HEK293T (cell line): ENCODE measurements around the gene EXD3.

Experiments used
- ARNT ChIP-seq: fragments of 450-650 bp; IDR thresholded peaks from 2 replicates; pipeline ENCODE4 v1.6.1; 2017; ENCODE audit warnings: mild to moderate bottlenecking
- BHLHE40 ChIP-seq: fragments of 450-650 bp; IDR thresholded peaks from 2 replicates; pipeline ENCODE4 v1.6.1; 2016; ENCODE audit warnings: mild to moderate bottlenecking, moderate library complexity, borderline replicate concordance
- CTBP1 ChIP-seq: fragments of 450-650 bp; IDR thresholded peaks from 2 replicates; pipeline ENCODE4 v1.6.1; 2016; ENCODE audit warnings: borderline replicate concordance
- ELF4 ChIP-seq: fragments of 450-650 bp; IDR thresholded peaks from 2 replicates; pipeline ENCODE4 v1.6.1; 2017; ENCODE audit warnings: antibody characterized with exemption
- FOXM1 ChIP-seq: fragments of 450-650 bp; IDR thresholded peaks from 2 replicates; pipeline ENCODE4 v1.6.1; 2017; ENCODE audit warnings: mild to moderate bottlenecking, borderline replicate concordance
- HDGF ChIP-seq: fragments of 450-650 bp; IDR thresholded peaks from 2 replicates; pipeline ENCODE4 v1.6.1; 2017; ENCODE audit warnings: antibody characterized with exemption, borderline replicate concordance
- L3MBTL2 ChIP-seq: fragments of 450-650 bp; conservative IDR thresholded peaks from 2 replicates; pipeline ENCODE4 v1.6.1; 2016; ENCODE audit warnings: mild to moderate bottlenecking
- NFRKB ChIP-seq: fragments of 450-650 bp; IDR thresholded peaks from 2 replicates; pipeline ENCODE4 v1.6.1; 2016; ENCODE audit warnings: mild to moderate bottlenecking, moderate library complexity
- SP1 ChIP-seq: fragments of 450-650 bp; IDR thresholded peaks from 2 replicates; pipeline ENCODE4 v1.6.1; 2017
- SUZ12 ChIP-seq: fragments of 450-650 bp; IDR thresholded peaks from 2 replicates; pipeline ENCODE4 v1.6.1; 2016; ENCODE audit warnings: mild to moderate bottlenecking
- TF ChIP-seq, protein P1 (sequence below): fragments of 450-650 bp; IDR thresholded peaks from 2 replicates; pipeline ENCODE4 v1.6.1; 2016

- TF ChIP-seq CTBP1 = no peak
- no peak for TF ChIP-seq HDGF
- TF ChIP-seq NFRKB = no peak
- no peak for TF ChIP-seq FOXM1
- TF ChIP-seq ARNT = no peak
- TF ChIP-seq SUZ12 = no peak
- no peak for TF ChIP-seq SP1
- TF ChIP-seq, protein P1, sequence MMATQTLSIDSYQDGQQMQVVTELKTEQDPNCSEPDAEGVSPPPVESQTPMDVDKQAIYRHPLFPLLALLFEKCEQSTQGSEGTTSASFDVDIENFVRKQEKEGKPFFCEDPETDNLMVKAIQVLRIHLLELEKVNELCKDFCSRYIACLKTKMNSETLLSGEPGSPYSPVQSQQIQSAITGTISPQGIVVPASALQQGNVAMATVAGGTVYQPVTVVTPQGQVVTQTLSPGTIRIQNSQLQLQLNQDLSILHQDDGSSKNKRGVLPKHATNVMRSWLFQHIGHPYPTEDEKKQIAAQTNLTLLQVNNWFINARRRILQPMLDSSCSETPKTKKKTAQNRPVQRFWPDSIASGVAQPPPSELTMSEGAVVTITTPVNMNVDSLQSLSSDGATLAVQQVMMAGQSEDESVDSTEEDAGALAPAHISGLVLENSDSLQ = no peak
- no peak for TF ChIP-seq ELF4
- no peak for TF ChIP-seq L3MBTL2
- TF ChIP-seq BHLHE40 = no peak
These were observed 106.7 kb downstream of the EXD3 start for GRCh38 chr9:137316012-137316981.
